ENCODE data around the gene CRYBG3.
"Not testable (repeated sequence)": the region's sequence is repeated elsewhere in the genome, so short reads cannot be mapped to it uniquely, and the experiment has no call there.

Gene CRYBG3

DNA sequence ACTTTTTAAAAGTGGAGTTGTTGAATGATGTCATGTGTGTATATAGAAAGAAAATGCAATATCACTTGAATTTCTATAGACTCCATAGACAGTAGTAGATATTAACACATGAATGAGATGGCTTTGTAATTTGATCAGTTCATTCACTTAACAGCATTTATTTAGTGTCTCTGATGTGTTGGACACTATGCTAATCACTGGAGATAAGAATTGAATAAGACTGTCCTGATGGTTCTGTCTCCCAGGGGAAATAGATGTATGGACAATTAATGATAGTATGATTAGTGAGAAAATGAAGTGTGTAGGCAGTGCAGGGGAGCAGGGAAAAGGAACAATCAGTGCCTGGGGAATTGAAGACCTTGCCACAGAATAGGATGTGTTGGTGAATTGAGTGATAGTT is 77.5 kb downstream of the CRYBG3 start:
- peaks cover 10% of the 10 kb centered on the region for H3K36me3 Mint-ChIP-seq (ENCODE audit: low read depth)
- H3K4me1 Mint-ChIP-seq (ENCODE audit: low read depth), result peaks cover 4% of the 10 kb centered on the region
- DNase-seq, result no peak
- H3K4me3 Mint-ChIP-seq, result no peak overlapping the region
- H3K9me3 Mint-ChIP-seq, result no peaks in the 10 kb centered on the region
- no peak overlapping the region for H3K27ac Mint-ChIP-seq
- no peaks in the 10 kb centered on the region for H3K27me3 Mint-ChIP-seq

DNA sequence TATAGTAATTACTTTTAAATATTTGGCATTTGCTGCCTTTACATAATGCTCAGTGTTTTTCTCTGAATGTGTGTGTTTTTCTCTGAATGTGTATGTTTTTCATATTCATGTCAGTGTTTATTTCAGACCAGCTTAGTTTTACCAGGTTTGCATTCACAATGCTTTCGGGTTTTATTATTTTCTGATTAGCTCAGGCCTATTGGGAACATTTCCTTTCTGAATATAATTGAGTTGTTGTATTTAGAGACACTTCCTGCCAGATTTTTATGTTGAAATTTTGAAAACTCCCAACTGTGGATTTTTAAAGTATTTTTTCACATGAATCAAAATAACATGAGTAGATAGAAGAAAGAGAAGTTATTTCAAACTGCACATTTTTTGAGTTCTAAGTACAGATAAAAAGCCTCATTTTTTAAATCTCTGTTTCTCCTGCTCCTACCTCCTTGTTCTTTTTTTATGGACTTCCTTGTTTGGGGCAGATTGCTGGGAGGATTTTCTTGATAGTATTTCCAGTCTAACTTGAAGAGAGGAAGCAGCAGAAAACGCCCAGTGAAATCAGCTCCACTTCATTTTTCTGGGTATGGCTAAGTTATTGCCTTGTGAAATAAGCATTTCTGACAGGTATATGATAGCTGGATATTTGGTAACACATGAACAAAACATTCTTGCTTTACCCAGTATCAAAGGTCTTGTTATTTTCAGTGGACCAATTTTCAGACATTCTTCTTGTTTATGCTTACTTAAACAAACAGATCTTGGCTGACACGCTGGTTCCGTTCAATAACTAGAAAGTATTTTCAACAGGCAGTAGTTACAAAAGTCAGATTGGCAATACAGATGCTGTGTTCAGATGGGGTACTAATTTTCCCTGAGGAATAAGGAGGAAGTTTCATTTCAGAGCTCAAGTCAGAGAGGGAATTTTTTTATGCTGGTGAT is 79.8 kb downstream of the CRYBG3 start:
- no peak overlapping the region for H3K4me3 Mint-ChIP-seq
- H3K36me3 Mint-ChIP-seq (ENCODE audit: low read depth), result peaks cover 10% of the 10 kb centered on the region
- peaks cover 4% of the 10 kb centered on the region for H3K4me1 Mint-ChIP-seq (ENCODE audit: low read depth)
- no peaks in the 10 kb centered on the region for H3K27me3 Mint-ChIP-seq
- no peak for DNase-seq
- no peak overlapping the region for H3K27ac Mint-ChIP-seq
- no peaks in the 10 kb centered on the region for H3K9me3 Mint-ChIP-seq

DNA sequence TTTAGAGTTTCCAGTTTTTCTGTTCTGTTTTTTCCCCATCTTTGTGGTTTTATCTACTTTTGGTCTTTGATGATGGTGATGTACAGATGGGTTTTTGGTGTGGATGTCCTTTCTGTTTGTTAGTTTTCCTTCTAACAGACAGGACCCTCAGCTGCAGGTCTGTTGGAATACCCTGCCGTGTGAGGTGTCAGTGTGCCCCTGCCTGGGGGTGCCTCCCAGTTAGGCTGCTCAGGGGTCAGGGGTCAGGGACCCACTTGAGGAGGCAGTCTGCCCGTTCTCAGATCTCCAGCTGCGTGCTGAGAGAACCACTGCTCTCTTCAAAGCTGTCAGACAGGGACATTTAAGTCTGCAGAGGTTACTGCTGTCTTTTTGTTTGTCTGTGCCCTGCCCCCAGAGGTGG is 88.0 kb downstream of the CRYBG3 start:
- H3K27ac Mint-ChIP-seq; DNase-seq; H3K9me3 Mint-ChIP-seq; H3K36me3 Mint-ChIP-seq (ENCODE audit: low read depth); H3K4me3 Mint-ChIP-seq; H3K27me3 Mint-ChIP-seq: not testable (repeated sequence)
- peaks cover 25% of the 10 kb centered on the region for H3K4me1 Mint-ChIP-seq (ENCODE audit: low read depth)

DNA sequence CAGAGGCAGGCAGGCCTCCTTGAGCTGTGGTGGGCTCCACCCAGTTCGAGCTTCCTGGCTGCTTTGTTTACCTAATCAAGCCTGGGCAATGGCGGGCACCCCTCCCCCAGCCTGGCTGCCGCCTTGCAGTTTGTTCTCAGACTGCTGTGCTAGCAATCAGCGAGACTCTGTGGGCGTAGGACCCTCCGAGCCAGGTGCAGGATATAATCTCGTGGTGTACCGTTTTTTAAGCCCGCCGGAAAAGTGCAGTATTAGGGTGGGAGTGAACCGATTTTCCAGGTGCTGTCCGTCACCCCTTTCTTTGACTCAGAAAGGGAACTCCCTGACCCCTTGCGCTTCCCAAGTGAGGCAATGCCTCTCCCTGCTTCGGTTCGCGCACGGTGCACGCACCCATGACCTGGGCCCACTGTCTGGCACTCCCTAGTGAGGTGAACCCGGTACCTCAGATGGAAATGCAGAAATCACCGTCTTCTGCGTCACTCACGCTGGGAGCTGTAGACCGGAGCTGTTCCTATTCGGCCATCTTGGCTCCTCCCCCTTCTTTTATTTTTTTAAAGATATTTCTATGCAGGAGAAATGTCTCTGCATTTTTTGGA is 88.5 kb downstream of the CRYBG3 start:
- H3K4me1 Mint-ChIP-seq (ENCODE audit: low read depth), result peaks cover 25% of the 10 kb centered on the region
- peak overlapping the region; percentile 65 for H3K4me3 Mint-ChIP-seq
- DNase-seq, result peak; percentile 38
- H3K27me3 Mint-ChIP-seq; H3K9me3 Mint-ChIP-seq; H3K36me3 Mint-ChIP-seq (ENCODE audit: low read depth): not testable (repeated sequence)
- H3K27ac Mint-ChIP-seq, result peak overlapping the region; percentile 69

DNA sequence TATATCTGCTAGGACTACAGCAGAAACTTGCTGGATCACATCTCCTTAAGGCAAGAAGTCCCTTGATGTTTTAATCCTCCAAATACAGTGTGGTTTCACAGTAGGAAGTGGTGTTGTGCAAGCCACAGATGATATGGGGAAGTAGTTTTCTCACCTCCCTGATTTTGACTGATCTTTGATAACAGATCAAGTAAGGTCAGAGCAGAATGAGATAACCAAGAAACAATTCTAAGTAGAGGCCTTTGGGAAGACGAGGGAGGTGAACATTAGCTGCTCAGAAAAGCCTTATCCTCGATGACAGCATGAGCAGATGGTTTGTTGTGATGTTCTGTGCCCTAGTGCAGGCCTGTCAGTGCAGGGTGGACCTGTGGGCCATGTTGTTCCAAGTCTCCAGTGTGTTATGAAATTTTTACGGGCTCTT is 89.1 kb downstream of the CRYBG3 start:
- Mint-ChIP-seq H3K36me3 (ENCODE audit: low read depth) (peaks cover 11% of the 10 kb centered on the region), H3K4me3 (peak overlapping the region; percentile 65), H3K27ac (peak overlapping the region; percentile 69), H3K27me3 (no peaks in the 10 kb centered on the region), H3K9me3 (peaks cover 2% of the 10 kb centered on the region), H3K4me1 (ENCODE audit: low read depth) (peaks cover 25% of the 10 kb centered on the region)
- no peak for DNase-seq

DNA sequence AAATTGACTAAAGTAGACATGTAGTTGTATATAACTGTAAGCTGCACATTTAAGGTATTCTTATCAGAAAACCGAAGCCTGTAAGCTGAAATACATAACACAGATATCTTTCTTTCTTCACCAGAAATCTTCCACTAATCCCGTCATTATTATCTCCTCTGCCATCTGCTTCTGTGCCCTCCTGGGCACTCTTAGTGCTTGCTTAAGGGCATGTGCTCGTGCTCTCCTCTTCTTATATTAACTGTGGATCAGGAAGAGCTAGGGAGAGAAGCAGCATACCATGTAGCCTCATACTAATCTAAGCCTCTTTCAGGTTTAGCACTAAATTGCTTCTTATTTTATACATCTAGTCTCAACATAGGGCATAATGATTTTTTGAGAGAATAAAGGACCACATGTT is 89.6 kb downstream of the CRYBG3 start:
- Mint-ChIP-seq H3K27ac (peak overlapping the region; percentile 69), H3K4me1 (ENCODE audit: low read depth) (peaks cover 25% of the 10 kb centered on the region), H3K27me3 (no peaks in the 10 kb centered on the region), H3K9me3 (peaks cover 2% of the 10 kb centered on the region), H3K4me3 (no peak overlapping the region), H3K36me3 (ENCODE audit: low read depth) (peaks cover 14% of the 10 kb centered on the region)
- no peak for DNase-seq

DNA sequence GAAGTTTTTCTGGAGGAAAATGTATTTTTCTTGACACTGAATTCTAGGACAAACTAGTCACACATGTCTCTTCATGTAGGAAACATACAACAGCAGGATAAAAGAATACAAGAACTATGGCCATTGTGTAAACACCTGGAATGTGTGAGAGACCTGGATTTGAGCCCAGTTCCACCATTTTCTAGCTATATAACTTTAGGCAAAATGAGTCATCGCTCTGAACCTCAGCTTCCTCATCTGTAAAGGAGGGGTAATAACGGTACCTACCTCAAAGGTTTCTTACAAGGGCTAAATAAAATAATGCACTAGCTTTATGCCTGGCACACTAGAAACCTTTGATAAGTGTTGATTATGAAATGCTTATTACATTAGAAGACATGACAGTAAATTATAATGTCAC is 92.6 kb downstream of the CRYBG3 start:
- H3K9me3 Mint-ChIP-seq, result no peaks in the 10 kb centered on the region
- no peak for DNase-seq
- no peak overlapping the region for H3K4me3 Mint-ChIP-seq
- H3K36me3 Mint-ChIP-seq (ENCODE audit: low read depth), result peaks cover 37% of the 10 kb centered on the region
- H3K27me3 Mint-ChIP-seq, result no peaks in the 10 kb centered on the region
- no peak overlapping the region for H3K27ac Mint-ChIP-seq
- peaks cover 25% of the 10 kb centered on the region for H3K4me1 Mint-ChIP-seq (ENCODE audit: low read depth)

DNA sequence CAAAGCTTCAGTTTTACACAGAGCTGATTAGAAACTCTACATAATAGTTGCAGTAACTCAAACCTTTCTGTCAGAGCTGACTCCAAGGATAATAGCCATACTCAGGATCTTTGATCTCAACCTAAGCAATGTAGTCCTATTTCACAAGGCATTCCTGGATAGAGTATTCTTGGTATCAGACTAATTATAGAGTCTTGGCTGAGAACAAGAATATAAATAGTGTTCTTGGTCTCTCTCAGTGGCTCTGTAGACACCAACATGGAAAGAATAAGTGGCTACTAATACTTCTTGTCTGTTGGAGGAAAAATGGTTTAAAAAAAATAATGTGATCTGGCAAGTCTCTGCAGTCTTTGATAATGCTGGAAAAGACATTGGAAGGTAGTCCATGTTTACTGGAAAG is 94.8 kb downstream of the CRYBG3 start:
- Mint-ChIP-seq H3K9me3 (no peaks in the 10 kb centered on the region), H3K27me3 (no peaks in the 10 kb centered on the region), H3K36me3 (ENCODE audit: low read depth) (peaks cover 52% of the 10 kb centered on the region), H3K4me3 (no peak overlapping the region), H3K4me1 (ENCODE audit: low read depth) (peaks cover 10% of the 10 kb centered on the region), H3K27ac (no peak overlapping the region)
- no peak for DNase-seq

DNA sequence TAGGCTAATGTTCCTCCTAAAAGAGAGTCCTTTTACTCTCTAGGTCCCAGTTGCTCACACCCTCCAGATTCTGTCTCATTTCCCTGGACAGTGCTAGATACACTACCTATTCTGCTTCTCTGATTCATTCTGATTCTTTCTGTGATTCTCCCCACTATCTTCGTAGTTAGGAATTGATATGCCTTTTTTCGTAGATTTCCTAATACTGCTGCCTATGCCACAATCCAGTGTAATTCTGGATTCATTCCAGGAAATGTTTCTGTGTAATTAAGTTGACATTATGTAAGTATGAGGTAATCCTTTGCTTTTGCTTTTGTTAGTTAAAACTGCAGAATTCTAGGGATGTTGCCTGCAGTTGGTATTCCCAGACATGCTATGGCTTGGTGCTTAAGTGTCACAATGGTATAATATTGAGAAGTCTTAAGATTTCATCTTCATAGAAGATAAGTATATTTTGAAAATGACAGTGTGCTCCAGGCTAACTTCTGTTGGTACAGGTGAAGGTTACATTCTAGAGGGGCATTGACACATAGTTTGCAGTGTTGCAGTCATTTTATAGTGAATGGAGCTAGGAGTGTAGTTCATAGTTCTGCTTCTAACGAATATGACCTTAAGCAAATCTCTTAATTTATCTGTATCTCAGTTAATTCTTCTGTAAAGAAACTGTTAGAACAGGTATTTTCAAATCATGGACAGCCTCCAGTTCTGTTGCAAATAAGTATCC is 96.2 kb downstream of the CRYBG3 start:
- Mint-ChIP-seq H3K36me3 (ENCODE audit: low read depth) (peaks cover 60% of the 10 kb centered on the region), H3K27me3 (no peaks in the 10 kb centered on the region), H3K4me1 (ENCODE audit: low read depth) (peaks cover 8% of the 10 kb centered on the region), H3K4me3 (no peak overlapping the region), H3K9me3 (no peaks in the 10 kb centered on the region), H3K27ac (no peak overlapping the region)
- DNase-seq, result no peak

DNA sequence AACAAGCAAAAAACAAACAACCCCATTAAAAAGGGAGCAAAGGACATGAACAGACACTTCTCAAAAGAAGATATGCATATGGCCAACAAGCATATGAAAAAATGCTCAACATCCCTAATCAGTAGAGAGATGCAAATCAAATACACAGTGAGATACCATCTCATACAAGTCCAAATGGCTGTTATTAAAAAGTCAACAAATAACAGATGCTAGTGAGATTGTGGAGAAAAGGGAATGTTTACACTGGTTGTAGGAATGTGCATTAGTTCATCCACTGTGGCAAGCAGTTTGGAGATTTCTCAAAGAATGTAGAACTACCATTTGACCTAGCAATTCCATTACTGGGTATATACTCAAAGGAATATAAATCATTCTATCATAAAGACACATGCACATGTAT is 105.9 kb downstream of the CRYBG3 start:
- DNase-seq, result no peak
- Mint-ChIP-seq H3K27ac (no peak overlapping the region), H3K36me3 (ENCODE audit: low read depth) (peaks cover 19% of the 10 kb centered on the region), H3K27me3 (no peaks in the 10 kb centered on the region), H3K4me3 (no peak overlapping the region), H3K4me1 (ENCODE audit: low read depth) (no peaks in the 10 kb centered on the region), H3K9me3 (no peaks in the 10 kb centered on the region)

DNA sequence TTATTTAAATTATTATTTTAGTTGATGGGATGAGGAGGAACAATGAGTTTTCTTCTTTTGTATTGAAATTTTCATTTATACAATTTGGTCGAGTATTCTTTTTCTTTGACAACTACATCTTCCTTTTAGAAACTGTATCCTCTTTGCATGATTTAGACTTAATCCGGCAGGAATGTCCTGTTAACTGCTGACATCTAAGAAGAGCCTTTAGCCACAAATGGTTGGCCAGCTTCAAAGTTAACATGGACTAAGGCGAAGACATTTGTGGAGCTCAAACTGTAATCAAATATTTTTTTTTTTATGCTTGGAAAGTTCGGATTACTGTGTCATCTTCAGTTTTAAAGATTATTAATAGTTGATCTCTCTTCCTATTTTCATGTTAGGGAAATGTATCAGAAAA is 107.2 kb downstream of the CRYBG3 start:
- H3K27ac Mint-ChIP-seq, result no peak overlapping the region
- H3K4me3 Mint-ChIP-seq, result no peak overlapping the region

DNA sequence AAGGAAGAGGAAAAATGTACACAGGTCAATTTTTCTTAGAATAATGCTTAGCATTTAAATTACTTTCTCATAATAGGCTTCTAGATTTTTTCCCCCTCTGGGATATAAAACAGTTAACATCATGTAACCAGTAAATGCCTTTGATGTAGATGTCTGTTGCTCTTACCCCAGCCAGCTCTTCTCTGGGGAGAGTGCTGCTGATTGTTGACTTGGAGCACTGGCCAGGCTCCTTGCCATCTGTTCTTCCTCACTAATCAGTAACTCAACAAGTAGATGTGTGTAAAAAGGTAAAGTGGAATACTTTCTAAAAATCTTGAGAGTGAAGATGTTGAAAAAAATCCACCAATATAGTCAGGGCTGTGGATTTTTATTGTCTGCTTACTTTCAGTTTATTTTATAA is 108.2 kb downstream of the CRYBG3 start:
- Mint-ChIP-seq H3K27me3 (no peaks in the 10 kb centered on the region), H3K27ac (no peak overlapping the region), H3K36me3 (ENCODE audit: low read depth) (peaks cover 15% of the 10 kb centered on the region), H3K4me3 (no peak overlapping the region), H3K9me3 (no peaks in the 10 kb centered on the region), H3K4me1 (ENCODE audit: low read depth) (peaks cover 4% of the 10 kb centered on the region)
- no peak for DNase-seq

More for the DNA sequence above, 107.2 kb downstream of the CRYBG3 start:
- Mint-ChIP-seq H3K27me3 (no peaks in the 10 kb centered on the region), H3K9me3 (no peaks in the 10 kb centered on the region), H3K4me1 (ENCODE audit: low read depth) (no peaks in the 10 kb centered on the region), H3K36me3 (ENCODE audit: low read depth) (peaks cover 17% of the 10 kb centered on the region)
- DNase-seq, result no peak

DNA sequence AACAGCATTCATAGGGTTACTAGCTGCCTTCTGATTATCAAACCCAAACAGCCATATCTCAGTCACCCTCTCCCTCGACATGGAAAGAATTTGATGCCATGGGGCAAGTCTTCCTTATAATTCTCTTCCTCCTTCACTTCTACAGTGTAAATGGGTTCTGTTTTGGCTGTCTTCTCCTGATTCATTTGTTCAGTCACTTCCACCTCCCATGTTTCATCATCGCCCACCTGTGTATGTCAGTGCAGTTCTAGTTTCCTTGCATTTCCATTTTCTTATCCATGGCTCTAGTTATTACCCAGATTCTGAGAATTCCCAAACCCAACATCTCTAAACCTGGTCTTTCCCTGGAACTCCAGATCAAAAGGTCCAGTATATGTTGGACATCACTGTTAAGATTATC is 109.4 kb downstream of the CRYBG3 start:
- Mint-ChIP-seq H3K36me3 (ENCODE audit: low read depth) (peaks cover 22% of the 10 kb centered on the region), H3K27ac (no peak overlapping the region), H3K9me3 (no peaks in the 10 kb centered on the region), H3K4me3 (no peak overlapping the region), H3K27me3 (no peaks in the 10 kb centered on the region), H3K4me1 (ENCODE audit: low read depth) (peaks cover 15% of the 10 kb centered on the region)
- DNase-seq, result no peak

DNA sequence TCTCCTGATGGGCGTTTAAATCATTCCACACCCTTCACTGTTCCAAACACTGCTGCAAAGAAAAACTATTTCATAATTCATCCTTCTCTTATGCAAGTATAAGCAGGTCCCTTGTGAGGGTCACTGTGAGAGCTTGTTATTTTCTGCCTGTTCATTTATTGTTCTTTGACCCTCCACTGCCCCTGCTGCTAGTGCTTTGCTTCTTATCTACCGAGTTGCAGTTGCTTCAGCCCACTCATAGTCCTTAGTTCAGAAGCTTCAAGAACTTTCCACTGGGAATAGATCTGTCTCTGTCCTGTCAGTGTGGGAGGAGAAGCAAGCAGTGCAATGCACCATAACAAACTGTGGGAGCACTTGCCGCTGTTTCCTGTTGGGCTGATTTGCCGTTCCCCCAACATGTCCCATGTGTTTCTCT is 110.6 kb downstream of the CRYBG3 start:
- DNase-seq, result no peak
- Mint-ChIP-seq H3K9me3 (no peaks in the 10 kb centered on the region), H3K4me1 (ENCODE audit: low read depth) (peaks cover 18% of the 10 kb centered on the region), H3K27me3 (no peaks in the 10 kb centered on the region), H3K4me3 (no peak overlapping the region), H3K36me3 (ENCODE audit: low read depth) (peaks cover 33% of the 10 kb centered on the region), H3K27ac (no peak overlapping the region)
